Natural killer cell (primary cell): Measurements from ENCODE around the gene AP3S2. TPM values are rescaled to one million over a fixed set of nuclear protein-coding genes. Genes with fewer than 3 reads are reported as not detected.

Source experiments
- ATAC-seq, 3 donors: fragments of 150-1000 bp in 2 of 3; fragments of 200-7000 bp in 1 of 3; cut with Tn5 transposase; 1 replicate in 1 of 3; 2 replicates in 2 of 3; pipeline ENCODE4 v1.10.0; 2021; ENCODE audit warnings: mild to moderate bottlenecking in 2 of 3, moderate library complexity in 2 of 3
- DNase-seq, 2 donors: peaks; one replicate each; pipeline versions ENCODE4 v3.0.0 to v3.0.0-alpha.2; 2013 to 2021; ENCODE audit warnings: mixed read lengths in 1 of 2
- H3K27ac ChIP-seq: one replicate; pipeline ENCODE4 v1.5.1; 2013; ENCODE audit warnings: mild to moderate bottlenecking, low read length
- H3K27me3 ChIP-seq: one replicate; pipeline ENCODE4 v1.6.1; 2013; ENCODE audit warnings: low read length; ENCODE audit not compliant: control insufficient read depth, insufficient read depth
- H3K36me3 ChIP-seq: one replicate; pipeline ENCODE4 v1.6.1; 2013; ENCODE audit warnings: low read length; ENCODE audit not compliant: control insufficient read depth, insufficient read depth
- H3K4me1 ChIP-seq: one replicate; pipeline ENCODE4 v1.6.1; 2013; ENCODE audit warnings: low read length; ENCODE audit not compliant: control insufficient read depth, insufficient read depth
- H3K4me3 ChIP-seq: one replicate; pipeline ENCODE4 v1.5.1; 2013; ENCODE audit warnings: low read length
- H3K9me3 ChIP-seq: one replicate; pipeline ENCODE4 v1.6.1; 2013; ENCODE audit warnings: low read length; ENCODE audit not compliant: control insufficient read depth, insufficient read depth
- H3K27ac Mint-ChIP-seq, 2 donors: one replicate each; pipeline ENCODE4 v1.8.0; 2022; ENCODE audit warnings: mild to moderate bottlenecking in 2 of 2, mixed read lengths in 2 of 2, moderate library complexity in 1 of 2
- H3K27me3 Mint-ChIP-seq, 2 donors: one replicate each; pipeline ENCODE4 v1.8.0; 2022; ENCODE audit warnings: low read depth in 2 of 2, mixed read lengths in 2 of 2
- H3K36me3 Mint-ChIP-seq: one replicate; pipeline ENCODE4 v1.8.0; 2022; ENCODE audit warnings: mixed read lengths
- H3K4me1 Mint-ChIP-seq, 2 donors: one replicate each; pipeline ENCODE4 v1.8.0; 2022; ENCODE audit warnings: mixed read lengths in 2 of 2
- H3K4me3 Mint-ChIP-seq: one replicate; pipeline ENCODE4 v1.8.0; 2022; ENCODE audit warnings: mild to moderate bottlenecking, moderate library complexity, mixed read lengths
- H3K9me3 Mint-ChIP-seq, 2 donors: one replicate each; pipeline ENCODE4 v1.8.0; 2022; ENCODE audit warnings: mixed read lengths in 2 of 2
- CTCF ChIP-seq: fragments of 200-600 bp; IDR thresholded peaks from one replicate; pipeline ENCODE4 v1.8.0; 2022; ENCODE audit warnings: antibody characterized with exemption
- WGBS: methylation state at CpG from one replicate; pipeline ENCODE4 v1.1.7; 2013; ENCODE audit warnings: missing lambda C conversion rate; ENCODE audit not compliant: insufficient coverage; 5-methylcytosine and 5-hydroxymethylcytosine counted together
- intact Hi-C: fragments of 100-400 bp; cut with micrococcal nuclease; formaldehyde crosslinking; loops from one replicate; pipeline ENCODE4 v1.14.2; 2022
- total RNA-seq, 4 donors: library from RNA; stranded (reverse); fragments of 120-200 nt in 1 of 4; gene quantifications; one replicate each; pipeline versions ENCODE4 v1.2.3 to v1.2.4, GENCODE V29; 2013 to 2022

Gene AP3S2
- total RNA-seq, 3 donors from 2014 or later (not counting 1 experiment from before 2014, with no cell fraction given): 28.4 to 38.2 (median 36.8) TPM

GRCh38 chr15:89799011-89799911, 94.5 kb downstream of the AP3S2 start:
- H3K27ac Mint-ChIP-seq: no peak overlapping the region
- Histone ChIP-seq H3K4me1 (no peaks in the 10 kb centered on the region), H3K27ac (no peak overlapping the region), H3K27me3 (no peaks in the 10 kb centered on the region), H3K9me3 (no peaks in the 10 kb centered on the region), H3K36me3 (no peaks in the 10 kb centered on the region), H3K4me3 (no peak overlapping the region)
- H3K4me1 Mint-ChIP-seq: peaks cover 0 to 6% of the 10 kb centered on the region in 2 donors
- intact Hi-C loops: no loop called here
- DNase-seq (no peak), ATAC-seq (no peak)
- H3K9me3 Mint-ChIP-seq: no peaks in the 10 kb centered on the region
- H3K36me3 Mint-ChIP-seq: no peaks in the 10 kb centered on the region
- 81% methylated on average over 20 of the region's 20 CpGs for WGBS
- TF ChIP-seq CTCF: no peak
- peaks cover 7 to 10% of the 10 kb centered on the region in 2 donors for H3K27me3 Mint-ChIP-seq
- H3K4me3 Mint-ChIP-seq: no peak overlapping the region

GRCh38 chr15:89797678-89798201, 96.1 kb downstream of the AP3S2 start:
- H3K27ac ChIP-seq: no peak overlapping the region
- Mint-ChIP-seq H3K4me3 (no peak overlapping the region), H3K27me3 (peaks cover 7 to 10% of the 10 kb centered on the region in 2 donors), H3K4me1 (peaks cover 0 to 6% of the 10 kb centered on the region in 2 donors), H3K9me3 (no peaks in the 10 kb centered on the region), H3K36me3 (no peaks in the 10 kb centered on the region), H3K27ac (no peak overlapping the region)
- no peak overlapping the region for H3K4me3 ChIP-seq
- 87% methylated on average over 4 of the region's 4 CpGs for WGBS
- H3K9me3 ChIP-seq: no peaks in the 10 kb centered on the region
- TF ChIP-seq CTCF: no peak
- intact Hi-C loops: no loop called here
- no peaks in the 10 kb centered on the region for H3K4me1 ChIP-seq
- H3K36me3 ChIP-seq: no peaks in the 10 kb centered on the region
- no peak for DNase-seq
- no peak for ATAC-seq
- no peaks in the 10 kb centered on the region for H3K27me3 ChIP-seq

GRCh38 chr15:89795996-89796395, 97.8 kb downstream of the AP3S2 start:
- no peaks in the 10 kb centered on the region for H3K36me3 ChIP-seq
- intact Hi-C loops: no loop called here
- TF ChIP-seq CTCF: no peak

More at GRCh38 chr15:89795996-89796395, 97.8 kb downstream of the AP3S2 start:
- no peaks in the 10 kb centered on the region for H3K36me3 Mint-ChIP-seq
- no peaks in the 10 kb centered on the region for H3K9me3 Mint-ChIP-seq
- no peak for DNase-seq
- no peak overlapping the region for H3K4me3 Mint-ChIP-seq
- Histone ChIP-seq H3K9me3 (no peaks in the 10 kb centered on the region), H3K4me3 (no peak overlapping the region), H3K4me1 (no peaks in the 10 kb centered on the region), H3K27ac (no peak overlapping the region), H3K27me3 (no peaks in the 10 kb centered on the region)
- peaks cover 7% of the 10 kb centered on the region in 2 donors for H3K27me3 Mint-ChIP-seq
- ATAC-seq: no peak
- no peak overlapping the region for H3K27ac Mint-ChIP-seq
- H3K4me1 Mint-ChIP-seq: no peaks in the 10 kb centered on the region
